IMR-90 (cell line): ENCODE measurements around the gene CNOT2. TPM values are rescaled to one million over a fixed set of nuclear protein-coding genes. Genes with fewer than 3 reads are reported as not detected.

Experiments
- ATAC-seq: fragments of 200-7000 bp; cut with Tn5 transposase; 2 replicates; pipeline ENCODE4 v1.9.1; 2020; ENCODE audit warnings: low read depth, mild to moderate bottlenecking, moderate library complexity
- BruUV-seq: library from RNA; stranded (reverse); fragments of 400-500 nt; replicated peaks from 2 replicates; lab custom pipeline; 2021; lab: Mats Ljungman, UMichigan
- CTCF ChIA-PET: fragments of 300-600 bp; formaldehyde crosslinking; extraction: SDS; loops from one replicate; lab custom pipeline; 2021; ENCODE audit warnings: antibody characterized with exemption; lab: Yijun Ruan, JAX
- POLR2A ChIA-PET: fragments of 300-600 bp; sonication (Branson Sonifier 250); formaldehyde crosslinking; loops from one replicate; lab custom pipeline; 2022; ENCODE audit warnings: antibody characterized with exemption; ENCODE audit not compliant: unreplicated experiment; lab: Charles Lee
- DNase-seq: peaks from one replicate; pipeline ENCODE4 v3.0.0; 2013
- H2AFZ ChIP-seq: replicated peaks from 2 replicates; pipeline ENCODE3; 2013; ENCODE audit warnings: low read length, mild to moderate bottlenecking; ENCODE audit not compliant: poor library complexity
- H2AK5ac ChIP-seq: 2 replicates; pipeline ENCODE4 v1.6.1; 2013; ENCODE audit warnings: low read depth, low read length, inconsistent platforms
- H2AK9ac ChIP-seq: replicated peaks from 2 replicates; pipeline ENCODE3; 2013; ENCODE audit warnings: mild to moderate bottlenecking, low read depth, low read length, moderate library complexity; ENCODE audit not compliant: poor library complexity
- H2BK120ac ChIP-seq: 2 replicates; pipeline ENCODE4 v1.6.1; 2013; ENCODE audit warnings: low read depth, low read length, inconsistent platforms
- H2BK15ac ChIP-seq: 3 replicates; pipeline ENCODE4 v1.6.1; 2013; ENCODE audit warnings: low read depth, low read length, inconsistent platforms
- H2BK20ac ChIP-seq: 2 replicates; pipeline ENCODE4 v1.6.1; 2013; ENCODE audit warnings: low read depth, mild to moderate bottlenecking, inconsistent platforms, low read length, moderate library complexity
- H2BK5ac ChIP-seq: 2 replicates; pipeline ENCODE4 v1.6.1; 2013; ENCODE audit warnings: mild to moderate bottlenecking, low read depth, low read length, inconsistent platforms; ENCODE audit not compliant: poor library complexity, severe bottlenecking
- H3K14ac ChIP-seq: replicated peaks from 2 replicates; pipeline ENCODE4 v1.6.1; 2013; ENCODE audit warnings: low read depth, low read length, inconsistent platforms
- H3K18ac ChIP-seq: 2 replicates; pipeline ENCODE4 v1.6.1; 2013; ENCODE audit warnings: low read depth, low read length, control low read depth
- H3K23ac ChIP-seq: 2 replicates; pipeline ENCODE4 v1.6.1; 2013; ENCODE audit warnings: low read depth, low read length, inconsistent platforms
- H3K27ac ChIP-seq: 2 replicates; pipeline ENCODE4 v1.5.1; 2013; ENCODE audit warnings: mild to moderate bottlenecking, control low read depth, low read length; ENCODE audit not compliant: insufficient read depth
- H3K27me3 ChIP-seq: 2 replicates; pipeline ENCODE4 v1.6.1; 2013; ENCODE audit warnings: low read length; ENCODE audit not compliant: control insufficient read depth, insufficient read depth
- H3K36me3 ChIP-seq: 2 replicates; pipeline ENCODE4 v1.6.1; 2013; ENCODE audit warnings: low read length, mixed read lengths; ENCODE audit not compliant: control insufficient read depth, insufficient read depth
- H3K4ac ChIP-seq: 2 replicates; pipeline ENCODE4 v1.6.1; 2013; ENCODE audit warnings: low read depth, low read length, inconsistent platforms
- H3K4me1 ChIP-seq: 2 replicates; pipeline ENCODE4 v1.6.1; 2013; ENCODE audit warnings: low read length, mixed read lengths; ENCODE audit not compliant: control insufficient read depth, insufficient read depth
- H3K4me2 ChIP-seq: 2 replicates; pipeline ENCODE4 v1.6.1; 2013; ENCODE audit warnings: low read depth, mild to moderate bottlenecking, control low read depth, low read length, moderate library complexity
- H3K4me3 ChIP-seq: 2 replicates; pipeline ENCODE4 v1.5.1; 2013; ENCODE audit warnings: low read depth, mild to moderate bottlenecking, control low read depth, low read length, moderate library complexity; ENCODE audit not compliant: insufficient read depth
- H3K56ac ChIP-seq: 2 replicates; pipeline ENCODE4 v1.6.1; 2013; ENCODE audit warnings: low read length, inconsistent platforms; ENCODE audit not compliant: insufficient read depth; ENCODE audit errors: extremely low read depth
- H3K79me1 ChIP-seq, 2 experiments: 2 replicates each; pipeline ENCODE4 v1.6.1; 2013; ENCODE audit warnings: low read length in 2 of 2, inconsistent platforms in 1 of 2, low read depth in 1 of 2
- H3K9ac ChIP-seq: 2 replicates; pipeline ENCODE4 v1.6.1; 2013; ENCODE audit warnings: low read depth, low read length, control low read depth
- H3K9me1 ChIP-seq: 2 replicates; pipeline ENCODE4 v1.6.1; 2013; ENCODE audit warnings: low read length, inconsistent platforms; ENCODE audit not compliant: insufficient read depth
- H3K9me3 ChIP-seq: 2 replicates; pipeline ENCODE4 v1.6.1; 2013; ENCODE audit warnings: low read length; ENCODE audit not compliant: control insufficient read depth, insufficient read depth
- H4K20me1 ChIP-seq: 2 replicates; pipeline ENCODE4 v1.6.1; 2013; ENCODE audit warnings: low read length, inconsistent platforms; ENCODE audit not compliant: insufficient read depth
- H4K5ac ChIP-seq: 2 replicates; pipeline ENCODE4 v1.6.1; 2013; ENCODE audit warnings: mild to moderate bottlenecking, low read depth, low read length, control low read depth
- H4K8ac ChIP-seq, 2 experiments: 2 replicates each; pipeline ENCODE4 v1.6.1; 2013; ENCODE audit warnings: low read depth in 2 of 2, low read length in 2 of 2, control low read depth in 1 of 2, inconsistent platforms in 1 of 2
- H4K91ac ChIP-seq: 2 replicates; pipeline ENCODE4 v1.6.1; 2013; ENCODE audit warnings: low read depth, low read length, inconsistent platforms; ENCODE audit not compliant: insufficient read depth
- ELK1 ChIP-seq: fragments of 150-350 bp; IDR thresholded peaks from 2 replicates; pipeline ENCODE4 v1.6.1; 2016; ENCODE audit warnings: low read depth, mild to moderate bottlenecking, low read length, moderate library complexity, borderline replicate concordance
- FOS ChIP-seq: fragments of 150-350 bp; IDR thresholded peaks from 2 replicates; pipeline ENCODE4 v1.6.1; 2016; ENCODE audit warnings: low read depth, low read length
- MAZ ChIP-seq: IDR thresholded peaks from 2 replicates; pipeline ENCODE4 v1.6.1; 2012; ENCODE audit warnings: low read depth, mild to moderate bottlenecking, low read length, improper control_type of control experiment, moderate library complexity, borderline replicate concordance
- RFX5 ChIP-seq: IDR thresholded peaks from 2 replicates; pipeline ENCODE4 v1.8.0; 2012; ENCODE audit warnings: low read depth, mild to moderate bottlenecking, low read length, moderate library complexity
- WGBS, 2 experiments: methylation state at CpG; one replicate each; pipeline versions ENCODE4 v1.1.5 to v1.1.7; 2013; ENCODE audit warnings: missing lambda C conversion rate in 2 of 2; ENCODE audit not compliant: insufficient read length in 1 of 2; ENCODE audit errors: extremely low coverage in 2 of 2; 5-methylcytosine and 5-hydroxymethylcytosine counted together
- dilution Hi-C: fragments of 300-500 bp; cut with HindIII; formaldehyde crosslinking; loops from one replicate; pipeline ENCODE4 v1.14.3; 2018; ENCODE audit warnings: low sequenced_read_pairs; ENCODE audit not compliant: unreplicated experiment
- in situ Hi-C: fragments of 300-500 bp; cut with MboI; formaldehyde crosslinking; loops from 3 replicates; pipeline ENCODE4 v1.14.3; 2019; ENCODE audit warnings: low sequenced_read_pairs, inconsistent platforms, mixed read lengths
- intact Hi-C: fragments of 100-400 bp; cut with micrococcal nuclease; formaldehyde crosslinking; loops from 2 replicates; pipeline ENCODE4 v1.10.0; 2022
- polyA plus RNA-seq, 3 experiments: library from polyadenylated mRNA; depleted of rRNA; stranded (reverse); fragments of >200 nt; gene quantifications; 2 replicates each; pipeline ENCODE4 v1.2.3, GENCODE V29; 2012; ENCODE audit warnings: low replicate concordance in 1 of 3
- total RNA-seq: library from RNA; depleted of rRNA; stranded (reverse); fragments of >200 nt; gene quantifications from 2 replicates; pipeline ENCODE4 v1.2.3, GENCODE V29; 2012

The CNOT2 gene
- total and polyA plus RNA-seq, 2 of the 4 experiments (the other 2 are of a cell fraction) = 63.4 to 159 TPM

GRCh38 chr12:70268972-70269371, 25.7 kb downstream of the CNOT2 start:
- Histone ChIP-seq H3K4ac (no peak overlapping the region), H3K14ac (no peak overlapping the region), H3K18ac (no peak overlapping the region), H2AK5ac (no peak overlapping the region), H2BK20ac (no peak overlapping the region), H2AK9ac (no peak overlapping the region), H3K27me3 (no peaks in the 10 kb centered on the region), H3K4me3 (no peak overlapping the region), H4K8ac (no peak overlapping the region), H3K36me3 (no peaks in the 10 kb centered on the region), H4K5ac (no peak overlapping the region), H3K23ac (no peak overlapping the region), H3K9me3 (no peaks in the 10 kb centered on the region), H2BK5ac (no peak overlapping the region), H3K56ac (no peak overlapping the region), H3K9ac (no peak overlapping the region), H3K27ac (no peak overlapping the region), H3K4me1 (peaks cover 4% of the 10 kb centered on the region), H2BK120ac (no peak overlapping the region), H2BK15ac (no peak overlapping the region), H3K9me1 (0 out of 2 replicates have a peak, but pooled peaks cover 2% of the 10 kb centered on the region), H3K4me2 (no peak overlapping the region), H4K91ac (no peak overlapping the region), H3K79me1 (peaks cover 18 to 40% of the 10 kb centered on the region in 2 experiments), H4K20me1 (peaks cover 48% of the 10 kb centered on the region; the same call in 1 of the 2 replicates), H2AFZ (no peak overlapping the region)
- DNase-seq = no peak
- dilution Hi-C loops = no loop called here
- ChIA-PET CTCF (interaction anchor here (0.9 kb wide), 1 partner anchor 15 kb away, joined by 3 read pairs; no protein-coding TSS in a partner anchor), POLR2A (interaction anchor here (0.6 kb wide), 1 partner anchor 95 kb away, joined by 3 read pairs; no protein-coding TSS in a partner anchor)
- TF ChIP-seq RFX5 = no peak
- no peak for TF ChIP-seq FOS
- TF ChIP-seq MAZ = no peak
- TF ChIP-seq ELK1 = no peak
- WGBS, 2 experiments = no CpG with 5 or more reads among the region's 2 CpGs
- BruUV-seq = no TSS peak
- intact Hi-C loops = no loop called here
- in situ Hi-C loops = no loop called here
- ATAC-seq = no peak
